H1 (cell line): ENCODE results near the gene EDA. TPM values are rescaled to one million over a fixed set of nuclear protein-coding genes. Genes with fewer than 3 reads are reported as not detected.

Experiments
- CBX8 ChIP-seq: fragments of 300-800, 300-1000 bp; sonication (generic); IDR thresholded peaks from 2 replicates; pipeline ENCODE4 v1.7.1; 2016; ENCODE audit warnings: low read depth, low read length, borderline replicate concordance
- CREB1 ChIP-seq: IDR thresholded peaks from 2 replicates; pipeline ENCODE4 v1.6.1; 2012; ENCODE audit warnings: inconsistent platforms
- EGR1 ChIP-seq: IDR thresholded peaks from 2 replicates; pipeline ENCODE4 v1.6.1; 2011; ENCODE audit warnings: low read depth, low read length, borderline replicate concordance
- HDAC2 ChIP-seq, 2 experiments: fragments of 300-600 bp in 1 of 2; sonication (generic) in 1 of 2; IDR thresholded peaks; 2 replicates each; pipeline ENCODE4 v1.6.1; 2011 to 2012; ENCODE audit warnings: low read depth in 2 of 2, low read length in 2 of 2, mild to moderate bottlenecking in 2 of 2, moderate library complexity in 2 of 2, borderline replicate concordance in 1 of 2, inconsistent platforms in 1 of 2
- HDAC6 ChIP-seq: IDR thresholded peaks from one replicate; pipeline ENCODE4 v1.7.1; 2012; ENCODE audit warnings: low read depth, mild to moderate bottlenecking, inconsistent platforms, low read length, moderate library complexity
- MAFK ChIP-seq: IDR thresholded peaks from 2 replicates; pipeline ENCODE4 v1.6.1; 2012; ENCODE audit warnings: low read depth, mild to moderate bottlenecking, improper control_type of control experiment, low read length
- RBBP5 ChIP-seq: IDR thresholded peaks from 2 replicates; pipeline ENCODE4 v1.7.1; 2012; ENCODE audit warnings: low read depth, mild to moderate bottlenecking, inconsistent platforms, low read length, moderate library complexity, borderline replicate concordance
- RFX5 ChIP-seq: IDR thresholded peaks from 2 replicates; pipeline ENCODE4 v1.6.1; 2011; ENCODE audit warnings: low read depth, low read length, improper control_type of control experiment, borderline replicate concordance
- SIN3A ChIP-seq, 2 experiments: IDR thresholded peaks in 1 of 2; conservative IDR thresholded peaks in 1 of 2; 2 replicates each; pipeline ENCODE4 v1.6.1; 2011 to 2012; ENCODE audit warnings: low read length in 2 of 2, improper control_type of control experiment in 1 of 2, low read depth in 1 of 2, mild to moderate bottlenecking in 1 of 2
- SRF ChIP-seq: IDR thresholded peaks from 2 replicates; pipeline ENCODE4 v1.6.1; 2011; ENCODE audit warnings: mild to moderate bottlenecking, low read depth, low read length, moderate library complexity
- TAF1 ChIP-seq: IDR thresholded peaks from 2 replicates; pipeline ENCODE4 v1.6.1; 2011; ENCODE audit warnings: mild to moderate bottlenecking, low read depth, low read length
- polyA plus RNA-seq, 7 experiments: library from polyadenylated mRNA; depleted of rRNA in 3 of 7; stranded (reverse) in 5 of 7; unstranded in 2 of 7; fragments of >200 nt in 5 of 7; fragments of 200-250 nt in 2 of 7; gene quantifications; 1 replicate in 5 of 7; 2 replicates in 1 of 7; 4 replicates in 1 of 7; pipeline versions ENCODE4 v1.2.1 to v1.2.3, GENCODE V29; 2011 to 2013; ENCODE audit warnings: missing spikeins in 2 of 7, mixed read lengths in 2 of 7
- total RNA-seq: library from RNA; stranded (reverse); fragmentation: NEBNext Ultra II Directional; extraction: Animal tissue kit (Norgen Biotek cat#: 25700); gene quantifications from 2 replicates; pipeline ENCODE4 v1.2.1, GENCODE V29; 2021
- TF ChIP-seq, protein P1 (sequence below): fragments of 300-600 bp; sonication (generic); IDR thresholded peaks from 2 replicates; pipeline ENCODE4 v1.7.1; 2012; ENCODE audit warnings: low read length, moderate library complexity, mild to moderate bottlenecking, inconsistent platforms; ENCODE audit not compliant: insufficient replicate concordance

The EDA gene
- total and polyA plus RNA-seq, 2 of the 8 experiments (the other 6 are each of a cell fraction or from before 2014, with no cell fraction given), result 7.5 to 10.5 TPM

DNA sequence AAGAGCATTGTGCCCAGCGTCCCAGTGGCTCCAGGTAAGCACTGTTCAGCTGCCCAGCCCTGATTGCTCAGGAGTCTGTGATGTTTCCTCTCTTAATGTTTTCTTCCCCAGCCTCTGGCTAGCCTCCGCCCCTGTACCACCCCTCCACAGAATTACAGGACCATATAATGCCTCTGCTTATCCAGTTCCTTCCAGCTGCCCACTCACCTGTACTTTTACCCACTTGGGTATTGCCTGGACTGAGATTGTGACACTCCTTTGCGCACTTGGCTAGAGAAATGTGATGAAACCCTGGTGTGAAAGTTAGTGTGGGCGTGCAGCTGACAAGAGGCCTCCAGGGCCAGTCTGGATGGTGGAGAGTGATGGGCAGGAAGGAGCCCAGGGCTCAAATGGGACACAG is 434.0 kb downstream of the EDA start, which contains the start of gene AWAT2 (continued):
- TF ChIP-seq, protein P1, sequence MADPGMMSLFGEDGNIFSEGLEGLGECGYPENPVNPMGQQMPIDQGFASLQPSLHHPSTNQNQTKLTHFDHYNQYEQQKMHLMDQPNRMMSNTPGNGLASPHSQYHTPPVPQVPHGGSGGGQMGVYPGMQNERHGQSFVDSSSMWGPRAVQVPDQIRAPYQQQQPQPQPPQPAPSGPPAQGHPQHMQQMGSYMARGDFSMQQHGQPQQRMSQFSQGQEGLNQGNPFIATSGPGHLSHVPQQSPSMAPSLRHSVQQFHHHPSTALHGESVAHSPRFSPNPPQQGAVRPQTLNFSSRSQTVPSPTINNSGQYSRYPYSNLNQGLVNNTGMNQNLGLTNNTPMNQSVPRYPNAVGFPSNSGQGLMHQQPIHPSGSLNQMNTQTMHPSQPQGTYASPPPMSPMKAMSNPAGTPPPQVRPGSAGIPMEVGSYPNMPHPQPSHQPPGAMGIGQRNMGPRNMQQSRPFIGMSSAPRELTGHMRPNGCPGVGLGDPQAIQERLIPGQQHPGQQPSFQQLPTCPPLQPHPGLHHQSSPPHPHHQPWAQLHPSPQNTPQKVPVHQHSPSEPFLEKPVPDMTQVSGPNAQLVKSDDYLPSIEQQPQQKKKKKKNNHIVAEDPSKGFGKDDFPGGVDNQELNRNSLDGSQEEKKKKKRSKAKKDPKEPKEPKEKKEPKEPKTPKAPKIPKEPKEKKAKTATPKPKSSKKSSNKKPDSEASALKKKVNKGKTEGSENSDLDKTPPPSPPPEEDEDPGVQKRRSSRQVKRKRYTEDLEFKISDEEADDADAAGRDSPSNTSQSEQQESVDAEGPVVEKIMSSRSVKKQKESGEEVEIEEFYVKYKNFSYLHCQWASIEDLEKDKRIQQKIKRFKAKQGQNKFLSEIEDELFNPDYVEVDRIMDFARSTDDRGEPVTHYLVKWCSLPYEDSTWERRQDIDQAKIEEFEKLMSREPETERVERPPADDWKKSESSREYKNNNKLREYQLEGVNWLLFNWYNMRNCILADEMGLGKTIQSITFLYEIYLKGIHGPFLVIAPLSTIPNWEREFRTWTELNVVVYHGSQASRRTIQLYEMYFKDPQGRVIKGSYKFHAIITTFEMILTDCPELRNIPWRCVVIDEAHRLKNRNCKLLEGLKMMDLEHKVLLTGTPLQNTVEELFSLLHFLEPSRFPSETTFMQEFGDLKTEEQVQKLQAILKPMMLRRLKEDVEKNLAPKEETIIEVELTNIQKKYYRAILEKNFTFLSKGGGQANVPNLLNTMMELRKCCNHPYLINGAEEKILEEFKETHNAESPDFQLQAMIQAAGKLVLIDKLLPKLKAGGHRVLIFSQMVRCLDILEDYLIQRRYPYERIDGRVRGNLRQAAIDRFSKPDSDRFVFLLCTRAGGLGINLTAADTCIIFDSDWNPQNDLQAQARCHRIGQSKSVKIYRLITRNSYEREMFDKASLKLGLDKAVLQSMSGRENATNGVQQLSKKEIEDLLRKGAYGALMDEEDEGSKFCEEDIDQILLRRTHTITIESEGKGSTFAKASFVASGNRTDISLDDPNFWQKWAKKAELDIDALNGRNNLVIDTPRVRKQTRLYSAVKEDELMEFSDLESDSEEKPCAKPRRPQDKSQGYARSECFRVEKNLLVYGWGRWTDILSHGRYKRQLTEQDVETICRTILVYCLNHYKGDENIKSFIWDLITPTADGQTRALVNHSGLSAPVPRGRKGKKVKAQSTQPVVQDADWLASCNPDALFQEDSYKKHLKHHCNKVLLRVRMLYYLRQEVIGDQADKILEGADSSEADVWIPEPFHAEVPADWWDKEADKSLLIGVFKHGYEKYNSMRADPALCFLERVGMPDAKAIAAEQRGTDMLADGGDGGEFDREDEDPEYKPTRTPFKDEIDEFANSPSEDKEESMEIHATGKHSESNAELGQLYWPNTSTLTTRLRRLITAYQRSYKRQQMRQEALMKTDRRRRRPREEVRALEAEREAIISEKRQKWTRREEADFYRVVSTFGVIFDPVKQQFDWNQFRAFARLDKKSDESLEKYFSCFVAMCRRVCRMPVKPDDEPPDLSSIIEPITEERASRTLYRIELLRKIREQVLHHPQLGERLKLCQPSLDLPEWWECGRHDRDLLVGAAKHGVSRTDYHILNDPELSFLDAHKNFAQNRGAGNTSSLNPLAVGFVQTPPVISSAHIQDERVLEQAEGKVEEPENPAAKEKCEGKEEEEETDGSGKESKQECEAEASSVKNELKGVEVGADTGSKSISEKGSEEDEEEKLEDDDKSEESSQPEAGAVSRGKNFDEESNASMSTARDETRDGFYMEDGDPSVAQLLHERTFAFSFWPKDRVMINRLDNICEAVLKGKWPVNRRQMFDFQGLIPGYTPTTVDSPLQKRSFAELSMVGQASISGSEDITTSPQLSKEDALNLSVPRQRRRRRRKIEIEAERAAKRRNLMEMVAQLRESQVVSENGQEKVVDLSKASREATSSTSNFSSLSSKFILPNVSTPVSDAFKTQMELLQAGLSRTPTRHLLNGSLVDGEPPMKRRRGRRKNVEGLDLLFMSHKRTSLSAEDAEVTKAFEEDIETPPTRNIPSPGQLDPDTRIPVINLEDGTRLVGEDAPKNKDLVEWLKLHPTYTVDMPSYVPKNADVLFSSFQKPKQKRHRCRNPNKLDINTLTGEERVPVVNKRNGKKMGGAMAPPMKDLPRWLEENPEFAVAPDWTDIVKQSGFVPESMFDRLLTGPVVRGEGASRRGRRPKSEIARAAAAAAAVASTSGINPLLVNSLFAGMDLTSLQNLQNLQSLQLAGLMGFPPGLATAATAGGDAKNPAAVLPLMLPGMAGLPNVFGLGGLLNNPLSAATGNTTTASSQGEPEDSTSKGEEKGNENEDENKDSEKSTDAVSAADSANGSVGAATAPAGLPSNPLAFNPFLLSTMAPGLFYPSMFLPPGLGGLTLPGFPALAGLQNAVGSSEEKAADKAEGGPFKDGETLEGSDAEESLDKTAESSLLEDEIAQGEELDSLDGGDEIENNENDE, result no peak
- TF ChIP-seq SRF, result no peak
- TF ChIP-seq SIN3A (conservative IDR thresholded peaks at IDR 0.05 in 1 of 2, IDR thresholded peaks at IDR 0.05 in 1 of 2; ENCODE audit: low read depth in 1 of 2, low read length in 2 of 2), result no peak
- TF ChIP-seq HDAC2 (IDR thresholded peaks at IDR 0.05; ENCODE audit: borderline replicate concordance in 1 of 2, low read depth in 2 of 2, low read length in 2 of 2), result no peak
- TF ChIP-seq RBBP5, result no peak
- TF ChIP-seq MAFK, result no peak
- no peak for TF ChIP-seq EGR1
- no peak for TF ChIP-seq CREB1
- no peak for TF ChIP-seq RFX5
- no peak for TF ChIP-seq TAF1
- TF ChIP-seq HDAC6, result no peak
- TF ChIP-seq CBX8, result no peak
